Hematopoietic multipotent progenitor cell treated with erythropoietin and hydrocortisone succinate and interleukin-3 and kit ligand, for 6 days (in vitro differentiated cells): ENCODE results near the gene GALNT9.
"Not testable (repeated sequence)": the region's sequence is repeated elsewhere in the genome, so short reads cannot be mapped to it uniquely, and the experiment has no call there.

Experiments used
- DNase-seq: peaks from one replicate; pipeline ENCODE4 v3.0.0-alpha.2; 2015

The GALNT9 gene

GRCh38 chr12:132311201-132311915, 18.0 kb downstream of the GALNT9 start:
- no peak for DNase-seq

GRCh38 chr12:132310181-132311040, 19.0 kb downstream of the GALNT9 start:
- no peak for DNase-seq

- no peak for DNase-seq
Measured at GRCh38 chr12:132309596-132310086, 19.7 kb downstream of the GALNT9 start.

GRCh38 chr12:132308853-132309595, 20.4 kb downstream of the GALNT9 start:
- no peak for DNase-seq

GRCh38 chr12:132307976-132308852, 21.2 kb downstream of the GALNT9 start:
- DNase-seq, result no peak

GRCh38 chr12:132306885-132307191, 22.6 kb downstream of the GALNT9 start:
- DNase-seq, result no peak

GRCh38 chr12:132305991-132306884, 23.2 kb downstream of the GALNT9 start:
- no peak for DNase-seq

GRCh38 chr12:132305560-132305966, 23.8 kb downstream of the GALNT9 start:
- no peak for DNase-seq

- not testable (repeated sequence) for DNase-seq
Measured at GRCh38 chr12:132304866-132305265, 24.5 kb downstream of the GALNT9 start.

- DNase-seq, result not testable (repeated sequence)
Measured at GRCh38 chr12:132303853-132304373, 25.5 kb downstream of the GALNT9 start.

- no peak for DNase-seq
Measured at GRCh38 chr12:132302466-132303358, 26.7 kb downstream of the GALNT9 start.

GRCh38 chr12:132300789-132301722, 28.3 kb downstream of the GALNT9 start:
- no peak for DNase-seq

- no peak for DNase-seq
Measured at GRCh38 chr12:132296063-132296462, 33.3 kb downstream of the GALNT9 start.

GRCh38 chr12:132295561-132295960, 33.8 kb downstream of the GALNT9 start:
- not testable (repeated sequence) for DNase-seq

GRCh38 chr12:132295101-132295526, 34.3 kb downstream of the GALNT9 start:
- DNase-seq, result no peak

GRCh38 chr12:132294121-132295034, 35.0 kb downstream of the GALNT9 start:
- no peak for DNase-seq
